ENCODE results near the gene SMIM43. TPM values are rescaled to one million over a fixed set of nuclear protein-coding genes. Genes with fewer than 3 reads are reported as not detected.

The SMIM43 gene
- total RNA-seq, result 0.94 TPM

- no peak for DNase-seq
Measured at GRCh38 chr4:121764702-121765367, at the start of gene SMIM43. SMIM43 (minus strand) TSS chr4:121765164; CDS start chr4:121765105, 59 bp downstream.

- no peak for DNase-seq
Measured at GRCh38 chr4:121814756-121815155, 49.8 kb upstream of the SMIM43 start.

DNA sequence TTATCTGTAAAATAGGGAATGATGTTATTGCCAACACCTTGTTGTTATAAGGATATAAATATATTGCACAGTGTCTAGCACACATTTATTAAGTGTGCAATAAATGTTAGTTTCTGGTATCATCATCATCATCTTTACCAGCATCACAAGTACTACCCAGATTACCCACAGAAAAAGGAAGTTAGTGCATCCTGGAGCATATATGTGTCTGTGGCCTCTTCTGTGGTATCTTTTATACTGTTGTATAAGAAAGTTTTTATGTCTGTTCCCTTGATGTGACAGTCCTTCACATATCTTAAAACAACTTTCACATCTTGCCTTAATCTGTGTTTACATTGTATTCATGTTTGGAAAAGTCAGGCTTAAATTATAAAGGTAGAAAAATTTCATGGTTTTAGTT lies 46.2 kb upstream of the SMIM43 start:
- no peak for DNase-seq

DNA sequence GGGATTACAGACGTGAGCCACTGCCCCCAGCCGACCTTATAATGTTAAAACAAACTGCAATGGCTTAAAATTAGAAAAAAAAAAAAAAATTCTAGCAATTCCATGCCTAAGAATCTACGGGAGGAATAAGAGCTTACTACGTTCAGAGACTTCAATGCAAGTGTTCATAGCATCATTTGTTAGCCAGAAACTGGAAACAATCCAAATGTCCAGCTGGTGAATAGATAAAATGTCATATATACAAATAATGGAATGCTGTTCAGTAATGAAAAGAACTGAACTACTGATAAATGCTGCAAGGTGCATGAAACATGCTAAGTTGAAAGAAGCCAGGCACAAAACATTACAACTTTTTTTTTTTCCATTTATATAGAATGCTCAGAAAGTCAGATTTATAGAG lies 41.4 kb upstream of the SMIM43 start:
- no peak for DNase-seq

DNA sequence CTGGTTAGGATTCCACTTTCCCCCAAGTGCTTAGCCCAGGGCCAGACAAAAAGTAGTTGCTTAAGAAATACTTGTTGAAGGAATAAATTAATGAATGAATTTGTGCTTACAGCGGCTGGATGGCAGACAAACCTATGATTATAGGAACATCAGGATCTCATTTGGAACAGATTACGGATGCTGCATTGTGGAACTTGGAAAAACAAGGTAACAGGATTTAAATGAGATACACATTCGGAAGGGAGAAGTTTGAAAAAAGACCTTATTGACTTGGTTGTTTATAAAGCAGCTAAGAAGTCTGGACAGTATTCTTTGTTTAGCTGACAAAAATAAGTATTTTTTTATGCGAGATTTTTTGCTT lies 36.7 kb upstream of the SMIM43 start:
- no peak for DNase-seq

DNA sequence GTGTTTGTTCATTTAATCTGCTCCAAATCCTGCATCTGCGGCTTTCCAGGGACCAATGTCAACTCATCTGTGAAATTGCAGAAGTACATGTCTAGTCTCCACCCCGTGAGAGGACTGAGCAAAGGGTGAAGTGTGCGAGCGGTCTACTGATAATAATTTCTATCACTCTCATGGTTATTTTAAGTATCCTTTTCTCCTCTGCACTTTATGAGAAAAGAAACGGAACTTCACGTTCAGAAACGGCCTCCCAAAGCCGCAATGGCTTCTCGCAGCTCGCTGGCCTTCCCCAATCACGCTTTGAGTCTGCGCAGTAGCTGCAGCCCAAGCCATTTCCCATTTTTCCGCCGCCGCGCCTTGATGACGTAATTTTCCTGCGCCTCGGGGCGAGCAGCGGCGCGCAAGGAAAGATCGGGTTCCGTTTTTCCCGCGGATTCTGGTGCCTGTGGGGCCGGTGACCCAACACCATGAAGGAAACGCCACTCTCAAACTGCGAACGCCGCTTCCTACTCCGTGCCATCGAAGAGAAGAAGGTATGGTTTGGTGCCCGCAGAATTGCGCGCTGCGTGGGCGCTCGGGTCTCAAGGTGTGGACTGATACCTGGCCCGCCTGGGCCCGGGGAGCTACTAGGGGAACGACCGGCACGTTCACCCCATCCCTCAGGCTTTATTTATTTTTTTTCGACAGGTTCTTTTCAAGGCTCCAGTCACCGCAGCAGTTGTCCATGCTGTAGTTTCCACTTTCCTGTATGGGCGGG lies 36.2 kb upstream of the SMIM43 start, which contains the start of gene EXOSC9:
EXOSC9 (plus strand) TSS at position 363 of the 754 bp plus-strand sequence; CDS start at position 465, 102 bp downstream.
- peak; percentile 87 for DNase-seq

DNA sequence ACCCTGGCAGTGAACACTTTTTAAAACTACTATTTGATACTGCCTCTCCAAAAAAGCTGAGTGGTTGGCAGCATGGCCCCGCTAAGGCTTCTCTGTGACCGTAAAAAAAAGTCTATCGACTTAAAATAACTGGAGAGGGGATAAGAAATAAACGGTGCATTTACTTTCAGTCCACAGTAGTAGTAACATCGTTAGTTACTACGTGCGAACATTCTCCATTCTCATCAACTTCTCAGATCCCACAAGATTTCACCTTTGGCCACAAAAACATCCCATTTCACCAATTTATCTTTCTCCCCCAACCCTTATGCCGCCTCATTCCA lies 35.6 kb upstream of the SMIM43 start:
- DNase-seq, result no peak

- DNase-seq, result no peak
Measured at GRCh38 chr4:121799867-121800501, 35.0 kb upstream of the SMIM43 start.

DNA sequence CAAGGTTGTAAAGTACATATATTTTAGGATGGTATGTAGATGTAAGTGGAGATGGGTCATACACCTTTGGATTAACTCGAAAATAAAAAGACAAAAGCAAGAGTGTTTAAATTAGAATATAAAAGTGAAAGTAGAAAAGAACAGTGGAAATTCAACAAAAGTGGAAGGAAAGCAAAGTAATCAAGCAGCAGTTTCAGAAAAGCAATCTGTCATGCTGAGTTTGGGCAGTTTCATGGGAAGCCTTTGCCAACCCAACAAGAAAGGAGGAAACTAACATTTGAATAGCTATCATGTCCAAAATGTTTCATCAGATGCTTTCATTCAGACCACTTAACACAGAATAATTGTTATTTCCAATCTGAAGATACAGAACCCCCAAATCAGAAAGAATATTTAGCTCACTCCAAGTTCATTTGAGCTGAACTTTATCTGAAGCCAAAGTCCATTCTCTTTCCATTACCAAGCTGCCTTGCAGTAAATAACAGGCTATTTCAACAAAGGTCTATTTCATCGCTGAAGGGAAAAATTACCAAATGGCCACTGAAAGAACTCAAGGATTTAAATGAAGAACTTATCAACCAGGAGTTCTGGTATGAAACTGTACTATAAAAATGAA lies 34.4 kb upstream of the SMIM43 start:
- no peak for DNase-seq

- DNase-seq, result no peak
Measured at GRCh38 chr4:121796283-121796682, 31.3 kb upstream of the SMIM43 start.

- DNase-seq, result no peak
Measured at GRCh38 chr4:121794505-121795188, 29.7 kb upstream of the SMIM43 start.

DNA sequence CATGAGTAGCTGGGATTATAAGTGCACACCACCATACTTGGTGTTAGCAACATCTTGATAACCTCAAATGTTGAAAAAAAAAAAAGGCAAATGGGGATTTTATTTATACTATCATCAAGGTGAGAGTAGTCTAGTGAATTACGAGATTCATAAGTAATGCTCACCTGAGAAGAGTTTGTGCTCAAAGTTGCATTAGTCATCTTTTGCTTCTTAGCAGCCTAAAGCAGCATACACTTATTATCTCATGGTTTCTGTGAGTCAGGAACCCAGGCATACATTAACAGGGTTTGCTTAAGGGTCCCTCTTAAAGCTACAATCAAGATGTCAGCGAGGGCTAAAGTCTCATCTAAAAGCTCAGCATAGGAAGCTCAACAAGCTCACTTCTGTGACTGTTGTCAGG lies 28.0 kb upstream of the SMIM43 start:
- no peak for DNase-seq

- DNase-seq, result no peak
Measured at GRCh38 chr4:121791481-121791880, 26.5 kb upstream of the SMIM43 start.

DNA sequence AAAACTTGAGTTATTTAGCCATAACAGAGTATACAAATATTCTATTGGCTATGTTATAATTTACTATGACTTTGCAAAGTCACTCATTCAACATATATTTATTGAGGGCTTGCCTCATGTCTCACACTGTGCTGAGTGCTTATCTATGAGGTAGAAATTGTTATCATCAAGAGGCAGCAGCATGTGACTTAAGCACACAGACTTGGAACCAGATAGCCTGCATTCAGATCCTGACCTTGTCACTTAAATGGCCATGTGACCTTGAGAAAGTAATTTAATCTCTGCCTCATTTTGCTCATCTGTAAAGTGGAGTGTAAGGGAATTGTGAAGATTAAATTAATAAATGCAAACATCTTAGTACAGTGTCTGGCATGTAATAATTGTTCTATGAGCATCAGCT lies 26.0 kb upstream of the SMIM43 start:
- DNase-seq, result no peak

GRCh38 chr4:121789960-121790829 lies 25.2 kb upstream of the SMIM43 start:
- DNase-seq, result no peak

GRCh38 chr4:121789455-121789854 lies 24.5 kb upstream of the SMIM43 start:
- no peak for DNase-seq

DNA sequence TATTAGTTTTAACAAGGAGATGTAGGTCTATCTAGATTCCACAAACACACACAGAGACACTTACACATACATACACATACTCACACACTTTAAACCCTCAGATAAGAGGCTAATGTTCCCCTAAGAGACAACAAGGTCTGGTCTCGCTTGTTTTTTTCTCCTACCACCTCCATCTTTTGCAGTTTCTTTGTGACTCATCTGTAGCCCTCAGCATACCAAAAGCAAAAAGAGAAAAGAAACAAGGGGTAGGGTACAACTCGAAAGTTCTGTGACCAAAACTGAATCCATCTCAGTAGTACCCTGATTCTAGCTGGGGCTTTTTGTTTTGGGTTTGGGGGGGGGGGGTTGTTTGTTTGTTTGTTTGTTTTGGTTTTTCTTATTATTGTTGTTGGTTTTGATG lies 23.9 kb upstream of the SMIM43 start:
- DNase-seq, result no peak

DNA sequence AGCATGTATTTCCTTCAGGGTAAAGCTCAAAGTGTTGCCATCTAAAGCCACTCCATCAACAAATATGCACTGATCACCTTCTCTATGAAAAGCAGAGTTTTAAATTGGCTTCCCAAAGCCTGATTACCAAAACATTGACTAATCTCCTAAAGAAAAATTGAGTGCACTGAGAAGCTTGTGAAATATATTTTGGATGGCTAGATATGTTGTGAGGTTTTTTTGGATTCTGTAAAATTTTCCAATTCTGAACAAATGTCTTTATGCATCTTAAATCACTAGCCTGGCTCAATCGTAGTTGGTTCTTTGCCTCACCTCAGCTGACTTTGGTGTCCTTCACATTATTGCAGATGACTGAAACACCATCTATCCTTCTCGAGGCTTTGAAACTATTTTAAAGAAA lies 21.3 kb upstream of the SMIM43 start:
- DNase-seq, result no peak

DNA sequence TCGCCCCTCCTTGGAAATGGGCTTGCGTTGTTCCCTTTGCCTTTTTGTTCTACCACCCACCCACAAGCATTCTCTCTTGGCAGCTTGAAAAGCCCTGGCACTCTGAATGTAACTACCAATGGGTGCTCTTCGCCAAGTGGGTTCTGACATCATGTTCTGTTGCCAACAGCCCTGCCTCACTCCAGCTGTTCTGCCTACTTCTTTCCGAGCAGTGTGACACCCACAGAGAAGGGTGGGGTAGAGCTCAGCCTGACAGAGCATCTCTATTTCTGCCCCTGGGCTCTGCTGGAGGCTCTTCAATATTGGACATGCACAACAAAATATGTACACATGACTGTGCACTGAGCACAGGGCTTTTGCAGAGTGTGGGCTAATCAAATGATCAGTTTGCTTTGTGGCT lies 20.5 kb upstream of the SMIM43 start:
- peak; percentile 77 for DNase-seq

- DNase-seq, result no peak
Measured at GRCh38 chr4:121784975-121785374, 20.0 kb upstream of the SMIM43 start.

DNA sequence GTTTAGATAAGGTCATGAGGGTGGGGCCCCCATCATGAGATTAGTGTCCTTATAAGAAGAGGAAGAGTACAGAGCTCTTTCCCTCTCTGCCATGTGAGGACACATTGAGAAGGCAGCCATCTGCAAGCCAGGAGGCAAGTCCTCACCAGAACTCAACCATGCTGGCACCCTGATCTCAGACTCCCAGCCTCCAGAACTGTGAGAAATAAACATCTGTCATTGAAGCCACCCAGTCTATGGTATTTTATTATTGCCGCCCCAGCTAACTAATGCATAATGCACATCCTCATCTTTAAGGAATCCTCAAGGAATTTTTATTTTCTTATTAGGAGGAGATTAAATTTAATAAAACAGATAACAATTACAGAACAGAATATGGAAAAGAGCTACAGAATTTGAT lies 19.4 kb upstream of the SMIM43 start:
- no peak for DNase-seq

DNA sequence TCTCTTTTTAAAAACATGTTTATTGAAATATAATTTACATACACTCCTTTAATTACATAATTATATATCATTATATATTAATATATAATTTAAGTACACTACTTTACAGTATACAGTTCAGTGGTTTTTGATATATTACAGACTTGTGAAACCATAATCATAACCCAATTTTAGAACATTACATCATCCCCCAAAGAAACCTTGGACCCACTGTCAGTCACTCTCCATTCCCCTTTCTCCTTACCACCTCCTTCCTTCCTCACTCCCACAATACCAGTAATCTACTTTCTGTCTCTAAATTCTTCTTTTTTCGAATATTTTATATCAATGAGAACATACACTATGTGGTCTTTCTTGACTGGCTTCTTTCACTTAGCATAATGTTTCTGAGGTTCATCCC lies 18.2 kb upstream of the SMIM43 start:
- no peak for DNase-seq
